Measurements from ENCODE around the gene PAK5. TPM values are rescaled to one million over a fixed set of nuclear protein-coding genes. Genes with fewer than 3 reads are reported as not detected.

Gene PAK5
- total and polyA plus RNA-seq, 4 donors: 0.02 to 0.17 (median 0.04) TPM; not detected in 1

GRCh38 chr20:9597547-9597946, 241.3 kb downstream of the PAK5 start:
- Histone ChIP-seq H3K4me1 (ENCODE audit: control insufficient read depth in 4 of 4, insufficient read depth in 4 of 4, low read length in 3 of 4) (no peaks in the 10 kb centered on the region), H3K27me3 (ENCODE audit: control insufficient read depth in 4 of 4, insufficient read depth in 4 of 4, low read length in 3 of 4) (peaks cover 0 to 2% (median 0%) of the 10 kb centered on the region in 4 donors), H3K9ac (ENCODE audit: low read depth in 1 of 2, low read length in 2 of 2) (no peak overlapping the region), H3K4me3 (ENCODE audit: low read depth in 1 of 3, low read length in 3 of 3) (no peak overlapping the region), H3K27ac (ENCODE audit: low read depth in 1 of 2, low read length in 2 of 2) (no peak overlapping the region), H3K9me3 (ENCODE audit: control insufficient read depth in 4 of 4, low read length in 3 of 4) (no peaks in the 10 kb centered on the region), H3K36me3 (ENCODE audit: control insufficient read depth in 4 of 4, insufficient read depth in 3 of 4, low read depth in 1 of 4, low read length in 3 of 4) (no peaks in the 10 kb centered on the region)
- no peak for TF ChIP-seq RXRA (IDR thresholded peaks at IDR 0.05)
- no peak for DNase-seq (ENCODE audit: low spot score)
- 74% methylated on average over 4 of the region's 4 CpGs for WGBS

DNA sequence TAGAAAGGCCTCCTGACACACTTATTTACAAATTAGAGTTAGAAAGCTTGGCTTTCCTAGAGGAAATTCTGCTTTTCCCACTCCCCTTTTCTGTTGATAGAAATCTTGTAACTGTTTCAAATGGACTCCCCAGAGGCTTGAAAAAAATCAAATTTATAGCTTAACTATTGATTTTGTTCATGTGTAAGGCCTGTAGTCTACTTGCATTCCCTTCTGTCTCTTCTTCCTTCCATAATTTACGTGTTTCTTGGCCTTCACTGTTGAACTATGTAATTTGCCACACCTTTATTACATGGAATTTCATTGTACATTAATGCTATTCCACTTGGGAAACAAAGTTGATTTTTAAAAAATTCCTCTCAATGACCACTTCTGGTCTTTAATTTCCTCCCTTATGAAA, 243.1 kb downstream of the PAK5 start:
- Histone ChIP-seq H3K36me3 (ENCODE audit: control insufficient read depth in 4 of 4, insufficient read depth in 3 of 4, low read depth in 1 of 4, low read length in 3 of 4) (no peaks in the 10 kb centered on the region), H3K27me3 (ENCODE audit: control insufficient read depth in 4 of 4, insufficient read depth in 4 of 4, low read length in 3 of 4) (peaks cover 0 to 2% (median 0%) of the 10 kb centered on the region in 4 donors), H3K9ac (ENCODE audit: low read depth in 1 of 2, low read length in 2 of 2) (no peak overlapping the region), H3K4me3 (ENCODE audit: low read depth in 1 of 3, low read length in 3 of 3) (no peak overlapping the region), H3K9me3 (ENCODE audit: control insufficient read depth in 4 of 4, low read length in 3 of 4) (no peaks in the 10 kb centered on the region), H3K4me1 (ENCODE audit: control insufficient read depth in 4 of 4, insufficient read depth in 4 of 4, low read length in 3 of 4) (no peaks in the 10 kb centered on the region), H3K27ac (ENCODE audit: low read depth in 1 of 2, low read length in 2 of 2) (no peak overlapping the region)
- WGBS: 73% methylated on average over 1 of the region's 1 CpG
- TF ChIP-seq TAF1 (conservative IDR thresholded peaks at IDR 0.05) (no peak), FOXA2 (IDR thresholded peaks at IDR 0.05) (no peak), HNF4G (IDR thresholded peaks at IDR 0.05) (no peak), REST (IDR thresholded peaks at IDR 0.05) (no peak), RAD21 (IDR thresholded peaks at IDR 0.05) (no peak), NR2F2 (IDR thresholded peaks at IDR 0.05) (no peak), RXRA (IDR thresholded peaks at IDR 0.05) (no peak), FOXA1 (IDR thresholded peaks at IDR 0.05) (no peak), MAX (IDR thresholded peaks at IDR 0.05) (no peak), GABPA (IDR thresholded peaks at IDR 0.05 in 1 of 2, conservative IDR thresholded peaks at IDR 0.05 in 1 of 2) (no peak), ZBTB33 (IDR thresholded peaks at IDR 0.05) (no peak), YY1 (IDR thresholded peaks at IDR 0.05) (no peak), HNF4A (conservative IDR thresholded peaks at IDR 0.05) (no peak)
- no peak for DNase-seq (ENCODE audit: low spot score)

- Histone ChIP-seq H3K27me3 (ENCODE audit: control insufficient read depth in 4 of 4, insufficient read depth in 4 of 4, low read length in 3 of 4) (peaks cover 0 to 2% (median 0%) of the 10 kb centered on the region in 4 donors), H3K27ac (ENCODE audit: low read depth in 1 of 2, low read length in 2 of 2) (no peak overlapping the region), H3K9me3 (ENCODE audit: control insufficient read depth in 4 of 4, low read length in 3 of 4) (no peaks in the 10 kb centered on the region), H3K36me3 (ENCODE audit: control insufficient read depth in 4 of 4, insufficient read depth in 3 of 4, low read depth in 1 of 4, low read length in 3 of 4) (no peaks in the 10 kb centered on the region), H3K4me1 (ENCODE audit: control insufficient read depth in 4 of 4, insufficient read depth in 4 of 4, low read length in 3 of 4) (no peaks in the 10 kb centered on the region), H3K9ac (ENCODE audit: low read depth in 1 of 2, low read length in 2 of 2) (no peak overlapping the region), H3K4me3 (ENCODE audit: low read depth in 1 of 3, low read length in 3 of 3) (no peak overlapping the region)
- 35% methylated on average over 1 of the region's 1 CpG for WGBS
- DNase-seq (ENCODE audit: low spot score): no peak
- TF ChIP-seq HNF4G (IDR thresholded peaks at IDR 0.05) (no peak), EGR1 (IDR thresholded peaks at IDR 0.05; ENCODE audit: low read depth in 2 of 2) (no peak), FOXA2 (IDR thresholded peaks at IDR 0.05) (no peak), HNF4A (conservative IDR thresholded peaks at IDR 0.05) (no peak), ZBTB33 (IDR thresholded peaks at IDR 0.05) (no peak), JUND (IDR thresholded peaks at IDR 0.05) (no peak), REST (IDR thresholded peaks at IDR 0.05) (no peak), RXRA (IDR thresholded peaks at IDR 0.05) (no peak)
- TF ChIP-seq, protein P1, sequence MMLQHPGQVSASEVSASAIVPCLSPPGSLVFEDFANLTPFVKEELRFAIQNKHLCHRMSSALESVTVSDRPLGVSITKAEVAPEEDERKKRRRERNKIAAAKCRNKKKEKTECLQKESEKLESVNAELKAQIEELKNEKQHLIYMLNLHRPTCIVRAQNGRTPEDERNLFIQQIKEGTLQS (IDR thresholded peaks at IDR 0.05): no peak
Observed at GRCh38 chr20:9594284-9594875, 244.5 kb downstream of the PAK5 start.
